Natural killer cell (primary cell): ENCODE results near the gene MYO5A. TPM values are rescaled to one million over a fixed set of nuclear protein-coding genes. Genes with fewer than 3 reads are reported as not detected.
"Not testable (repeated sequence)": the region's sequence is repeated elsewhere in the genome, so short reads cannot be mapped to it uniquely, and the experiment has no call there.

Source experiments
- ATAC-seq, 3 donors: fragments of 150-1000 bp in 2 of 3; fragments of 200-7000 bp in 1 of 3; cut with Tn5 transposase; 1 replicate in 1 of 3; 2 replicates in 2 of 3; pipeline ENCODE4 v1.10.0; 2021; ENCODE audit warnings: mild to moderate bottlenecking in 2 of 3, moderate library complexity in 2 of 3
- DNase-seq, 2 donors: peaks; one replicate each; pipeline versions ENCODE4 v3.0.0 to v3.0.0-alpha.2; 2013 to 2021; ENCODE audit warnings: mixed read lengths in 1 of 2
- H3K27ac ChIP-seq: one replicate; pipeline ENCODE4 v1.5.1; 2013; ENCODE audit warnings: mild to moderate bottlenecking, low read length
- H3K27me3 ChIP-seq: one replicate; pipeline ENCODE4 v1.6.1; 2013; ENCODE audit warnings: low read length; ENCODE audit not compliant: control insufficient read depth, insufficient read depth
- H3K36me3 ChIP-seq: one replicate; pipeline ENCODE4 v1.6.1; 2013; ENCODE audit warnings: low read length; ENCODE audit not compliant: control insufficient read depth, insufficient read depth
- H3K4me1 ChIP-seq: one replicate; pipeline ENCODE4 v1.6.1; 2013; ENCODE audit warnings: low read length; ENCODE audit not compliant: control insufficient read depth, insufficient read depth
- H3K4me3 ChIP-seq: one replicate; pipeline ENCODE4 v1.5.1; 2013; ENCODE audit warnings: low read length
- H3K9me3 ChIP-seq: one replicate; pipeline ENCODE4 v1.6.1; 2013; ENCODE audit warnings: low read length; ENCODE audit not compliant: control insufficient read depth, insufficient read depth
- H3K27ac Mint-ChIP-seq, 2 donors: one replicate each; pipeline ENCODE4 v1.8.0; 2022; ENCODE audit warnings: mild to moderate bottlenecking in 2 of 2, mixed read lengths in 2 of 2, moderate library complexity in 1 of 2
- H3K27me3 Mint-ChIP-seq, 2 donors: one replicate each; pipeline ENCODE4 v1.8.0; 2022; ENCODE audit warnings: low read depth in 2 of 2, mixed read lengths in 2 of 2
- H3K36me3 Mint-ChIP-seq: one replicate; pipeline ENCODE4 v1.8.0; 2022; ENCODE audit warnings: mixed read lengths
- H3K4me1 Mint-ChIP-seq, 2 donors: one replicate each; pipeline ENCODE4 v1.8.0; 2022; ENCODE audit warnings: mixed read lengths in 2 of 2
- H3K4me3 Mint-ChIP-seq: one replicate; pipeline ENCODE4 v1.8.0; 2022; ENCODE audit warnings: mild to moderate bottlenecking, moderate library complexity, mixed read lengths
- H3K9me3 Mint-ChIP-seq, 2 donors: one replicate each; pipeline ENCODE4 v1.8.0; 2022; ENCODE audit warnings: mixed read lengths in 2 of 2
- CTCF ChIP-seq: fragments of 200-600 bp; IDR thresholded peaks from one replicate; pipeline ENCODE4 v1.8.0; 2022; ENCODE audit warnings: antibody characterized with exemption
- WGBS: methylation state at CpG from one replicate; pipeline ENCODE4 v1.1.7; 2013; ENCODE audit warnings: missing lambda C conversion rate; ENCODE audit not compliant: insufficient coverage; 5-methylcytosine and 5-hydroxymethylcytosine counted together
- intact Hi-C: fragments of 100-400 bp; cut with micrococcal nuclease; formaldehyde crosslinking; loops from one replicate; pipeline ENCODE4 v1.14.2; 2022
- total RNA-seq, 4 donors: library from RNA; stranded (reverse); fragments of 120-200 nt in 1 of 4; gene quantifications; one replicate each; pipeline versions ENCODE4 v1.2.3 to v1.2.4, GENCODE V29; 2013 to 2022

The MYO5A gene
- total RNA-seq, 3 donors from 2014 or later (not counting 1 experiment from before 2014, with no cell fraction given) = 42.8 to 51.5 (median 44.4) TPM

DNA sequence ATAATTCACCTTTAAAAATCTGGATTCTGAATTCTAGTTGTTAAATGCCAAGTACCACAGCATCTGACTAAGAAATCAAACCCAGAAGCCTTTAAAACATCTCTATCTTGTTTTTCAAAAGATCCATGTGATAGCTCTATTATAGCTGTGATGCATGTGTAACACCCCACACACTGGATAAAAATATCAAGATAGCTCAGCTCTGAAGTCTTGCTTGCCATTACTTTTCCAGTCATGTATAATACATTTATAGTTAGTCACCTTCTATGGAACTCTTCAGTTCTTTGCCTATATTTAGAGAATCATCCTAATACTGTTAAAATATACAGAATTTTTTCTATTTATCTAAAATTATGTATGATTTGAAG lies 28.6 kb upstream of the MYO5A start:
- Mint-ChIP-seq H3K4me3 (no peak overlapping the region), H3K36me3 (peaks cover 9% of the 10 kb centered on the region), H3K27ac (peak overlapping the region; percentile 35 to 88), H3K27me3 (no peaks in the 10 kb centered on the region), H3K4me1 (peaks cover 48 to 51% of the 10 kb centered on the region in 2 donors), H3K9me3 (no peaks in the 10 kb centered on the region)
- intact Hi-C loops = no loop called here
- no peaks in the 10 kb centered on the region for H3K9me3 ChIP-seq
- H3K4me1 ChIP-seq = peaks cover 1% of the 10 kb centered on the region
- H3K4me3 ChIP-seq = no peak overlapping the region
- ATAC-seq (no peak), DNase-seq (no peak)
- H3K36me3 ChIP-seq = peaks cover 22% of the 10 kb centered on the region
- no peak overlapping the region for H3K27ac ChIP-seq
- H3K27me3 ChIP-seq = no peaks in the 10 kb centered on the region
- TF ChIP-seq CTCF = no peak

DNA sequence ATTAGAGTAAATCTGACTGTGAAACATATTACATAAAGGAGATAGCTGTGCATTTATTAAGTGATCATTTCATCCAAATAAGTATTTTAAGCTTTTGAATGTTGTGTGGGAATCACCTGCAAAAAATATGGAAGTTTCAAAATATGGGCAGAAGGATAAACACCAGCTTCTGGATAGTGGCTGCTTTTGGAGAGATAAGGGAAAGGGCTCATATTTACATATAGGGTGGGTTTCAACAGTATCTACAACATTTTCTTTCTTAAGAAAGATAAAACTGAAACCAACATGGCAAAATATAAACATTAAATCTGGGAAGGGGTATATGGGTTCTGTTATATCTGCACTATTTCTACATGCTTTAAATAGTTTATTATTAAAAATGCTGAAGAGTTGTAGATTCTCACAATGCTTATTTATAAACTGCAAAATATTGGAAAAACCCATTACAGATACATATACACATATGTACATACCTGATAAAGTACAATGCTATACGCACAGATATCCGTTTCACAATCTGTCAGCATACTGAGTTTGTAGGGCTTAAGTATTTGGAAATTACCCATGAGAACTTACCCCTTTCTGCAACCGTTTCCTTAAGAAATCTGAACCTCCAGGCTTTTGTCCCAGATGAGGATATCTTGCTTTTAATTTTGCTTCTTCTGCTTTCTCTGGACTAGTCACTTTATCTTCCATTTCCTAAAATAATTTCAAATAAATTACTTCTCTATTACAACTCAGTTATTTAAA lies 28.0 kb upstream of the MYO5A start:
- 82% methylated on average over 1 of the region's 3 CpGs for WGBS
- no peak overlapping the region for H3K27ac ChIP-seq
- TF ChIP-seq CTCF = no peak
- no peak overlapping the region for H3K4me3 ChIP-seq
- Mint-ChIP-seq H3K36me3 (peaks cover 9% of the 10 kb centered on the region), H3K4me3 (no peak overlapping the region), H3K9me3 (no peaks in the 10 kb centered on the region), H3K4me1 (peaks cover 48 to 51% of the 10 kb centered on the region in 2 donors), H3K27ac (peak overlapping the region; percentile 25 to 35), H3K27me3 (no peaks in the 10 kb centered on the region)
- peaks cover 27% of the 10 kb centered on the region for H3K36me3 ChIP-seq
- ATAC-seq = no peak
- no peaks in the 10 kb centered on the region for H3K9me3 ChIP-seq
- no peaks in the 10 kb centered on the region for H3K27me3 ChIP-seq
- intact Hi-C loops = no loop called here
- H3K4me1 ChIP-seq = peaks cover 4% of the 10 kb centered on the region
- DNase-seq = no peak

DNA sequence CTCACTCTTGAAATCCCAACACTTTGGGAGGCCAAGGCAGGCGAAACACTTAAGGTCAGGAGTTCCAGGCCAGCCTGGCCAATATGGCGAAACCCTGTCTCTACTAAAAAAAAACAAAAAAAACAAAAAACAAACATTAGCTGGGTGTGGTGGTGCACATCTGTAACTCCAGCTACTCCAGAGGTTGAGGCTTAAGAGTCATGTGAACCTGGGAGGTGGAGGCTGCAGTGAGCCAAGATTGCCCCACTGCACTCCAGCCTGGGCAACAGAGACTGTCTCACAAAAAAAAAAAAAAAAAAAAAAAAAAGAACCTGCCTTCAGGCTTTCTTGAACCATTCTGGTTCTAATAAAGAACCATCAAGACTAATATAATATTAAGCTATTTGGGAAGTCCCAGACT lies 23.6 kb upstream of the MYO5A start:
- Mint-ChIP-seq H3K27me3 (no peaks in the 10 kb centered on the region), H3K4me3 (no peak overlapping the region), H3K4me1 (peaks cover 16 to 19% of the 10 kb centered on the region in 2 donors), H3K9me3 (no peaks in the 10 kb centered on the region), H3K36me3 (peaks cover 18% of the 10 kb centered on the region), H3K27ac (no peak overlapping the region)
- no peak for ATAC-seq
- WGBS = 93% methylated on average over 2 of the region's 2 CpGs
- H3K4me3 ChIP-seq = no peak overlapping the region
- no peak for DNase-seq
- no peaks in the 10 kb centered on the region for H3K9me3 ChIP-seq
- no peak for TF ChIP-seq CTCF
- intact Hi-C loops = no loop called here
- no peak overlapping the region for H3K27ac ChIP-seq
- peaks cover 51% of the 10 kb centered on the region for H3K36me3 ChIP-seq
- H3K27me3 ChIP-seq = no peaks in the 10 kb centered on the region
- peaks cover 4% of the 10 kb centered on the region for H3K4me1 ChIP-seq

- H3K9me3 Mint-ChIP-seq = no peaks in the 10 kb centered on the region
- ATAC-seq (peak in 1 of 3 donors; percentile 64), DNase-seq (no peak)
- H3K36me3 Mint-ChIP-seq = peaks cover 18% of the 10 kb centered on the region
- peak overlapping the region; percentile 15 for H3K4me3 Mint-ChIP-seq
- WGBS = 71% methylated on average over 6 of the region's 6 CpGs
- H3K9me3 ChIP-seq = no peaks in the 10 kb centered on the region
- no peak overlapping the region for H3K27ac Mint-ChIP-seq
- peaks cover 5% of the 10 kb centered on the region for H3K4me1 ChIP-seq
- H3K27me3 ChIP-seq = no peaks in the 10 kb centered on the region
- H3K4me1 Mint-ChIP-seq = peaks cover 18 to 21% of the 10 kb centered on the region in 2 donors
- no peak overlapping the region for H3K4me3 ChIP-seq
- no peaks in the 10 kb centered on the region for H3K27me3 Mint-ChIP-seq
- intact Hi-C loops = no loop called here
- peaks cover 50% of the 10 kb centered on the region for H3K36me3 ChIP-seq
- no peak overlapping the region for H3K27ac ChIP-seq
- no peak for TF ChIP-seq CTCF
These were observed 23.1 kb upstream of the MYO5A start for GRCh38 chr15:52551762-52552161.

DNA sequence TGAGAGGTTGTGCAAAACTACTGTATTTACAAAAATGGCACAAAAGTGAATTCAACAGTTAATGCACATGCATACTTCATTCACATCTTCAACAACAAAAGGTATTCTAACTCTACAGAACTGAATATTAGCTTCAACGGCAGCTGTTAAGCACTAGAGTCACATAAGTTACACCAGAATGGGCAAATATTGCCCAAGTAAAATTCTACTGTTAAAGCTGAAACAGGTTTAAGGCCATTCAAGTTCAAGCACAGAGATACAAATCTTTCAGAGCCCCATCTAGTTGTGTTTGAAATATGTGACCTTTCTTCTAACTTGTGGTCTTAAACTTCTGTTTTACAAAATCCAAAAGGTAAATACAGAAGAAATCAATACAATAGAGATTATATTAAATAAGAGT lies 22.5 kb upstream of the MYO5A start:
- intact Hi-C loops, H3K4me3 ChIP-seq: not testable (repeated sequence)
- H3K36me3 ChIP-seq = peaks cover 48% of the 10 kb centered on the region

More for the DNA sequence above, 22.5 kb upstream of the MYO5A start:
- not testable (repeated sequence) for H3K9me3 ChIP-seq, H3K9me3 Mint-ChIP-seq, H3K27me3 ChIP-seq, H3K27ac Mint-ChIP-seq, H3K4me3 Mint-ChIP-seq, H3K27ac ChIP-seq, ATAC-seq, DNase-seq, H3K27me3 Mint-ChIP-seq
- peaks cover 10% of the 10 kb centered on the region for H3K4me1 ChIP-seq
- peaks cover 18 to 21% of the 10 kb centered on the region in 2 donors for H3K4me1 Mint-ChIP-seq
- peaks cover 12% of the 10 kb centered on the region for H3K36me3 Mint-ChIP-seq
- 100% methylated on average over 1 of the region's 1 CpG for WGBS
